Urinary bladder (tissue), 4 donors: ENCODE measurements around the gene SIAH2. TPM values are rescaled to one million over a fixed set of nuclear protein-coding genes. Genes with fewer than 3 reads are reported as not detected.

Experiments used
- DNase-seq: peaks from one replicate; pipeline ENCODE4 v3.0.0-alpha.2; 2015; ENCODE audit errors: extremely low spot score
- H3K27ac ChIP-seq: one replicate; pipeline ENCODE4 v1.5.1; 2013; ENCODE audit warnings: low read depth, mild to moderate bottlenecking, moderate library complexity
- H3K36me3 ChIP-seq: one replicate; pipeline ENCODE4 v1.6.1; 2013; ENCODE audit warnings: mild to moderate bottlenecking, moderate library complexity; ENCODE audit not compliant: insufficient read depth
- H3K4me1 ChIP-seq: one replicate; pipeline ENCODE4 v1.6.1; 2013; ENCODE audit warnings: mild to moderate bottlenecking, moderate library complexity; ENCODE audit not compliant: insufficient read depth
- H3K4me3 ChIP-seq: one replicate; pipeline ENCODE4 v1.5.1; 2013; ENCODE audit warnings: low read depth, low read length
- WGBS: extraction: QIAGEN DNeasy Blood & Tissue Kit; methylation state at CpG from one replicate; pipeline ENCODE4 v1.1.7; 2013; 5-methylcytosine and 5-hydroxymethylcytosine counted together
- polyA plus RNA-seq: library from polyadenylated mRNA; stranded (reverse); fragments of 200-250 nt; gene quantifications from one replicate; pipeline ENCODE4 v1.2.3, GENCODE V29; 2013
- total RNA-seq: library from RNA; depleted of rRNA; stranded (reverse); fragments of >200 nt; gene quantifications from one replicate; pipeline ENCODE4 v1.2.3, GENCODE V29; 2014
- donor health status: healthy with polysubstance abuse.
- donor health status: healthy.

The SIAH2 gene
- total and polyA plus RNA-seq, 2 donors = 27.4 to 28.2 TPM

DNA sequence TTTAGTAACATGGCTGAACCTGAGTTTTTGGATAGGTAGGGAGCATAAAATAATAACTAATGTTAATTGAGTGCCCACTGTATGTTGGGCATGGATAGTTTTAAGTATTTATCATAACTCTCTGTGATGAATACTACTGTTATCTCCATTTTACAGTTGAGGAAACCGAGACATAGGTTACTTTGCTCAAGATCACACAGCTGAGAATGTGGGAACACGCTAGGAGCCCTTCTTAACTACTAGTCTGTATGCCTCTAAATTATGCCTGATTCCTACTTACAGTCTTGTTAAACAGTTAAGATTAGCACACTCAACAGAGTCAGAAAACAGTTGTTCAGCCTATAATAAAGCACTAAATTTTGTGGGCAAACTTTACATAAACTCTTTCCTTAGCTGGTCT lies 2.0 kb upstream of the SIAH2 start:
- WGBS = 95% methylated on average over 2 of the region's 2 CpGs
- Histone ChIP-seq H3K4me1 (no peaks in the 10 kb centered on the region), H3K27ac (no peak overlapping the region), H3K4me3 (no peak overlapping the region), H3K36me3 (no peaks in the 10 kb centered on the region)
- DNase-seq = no peak

DNA sequence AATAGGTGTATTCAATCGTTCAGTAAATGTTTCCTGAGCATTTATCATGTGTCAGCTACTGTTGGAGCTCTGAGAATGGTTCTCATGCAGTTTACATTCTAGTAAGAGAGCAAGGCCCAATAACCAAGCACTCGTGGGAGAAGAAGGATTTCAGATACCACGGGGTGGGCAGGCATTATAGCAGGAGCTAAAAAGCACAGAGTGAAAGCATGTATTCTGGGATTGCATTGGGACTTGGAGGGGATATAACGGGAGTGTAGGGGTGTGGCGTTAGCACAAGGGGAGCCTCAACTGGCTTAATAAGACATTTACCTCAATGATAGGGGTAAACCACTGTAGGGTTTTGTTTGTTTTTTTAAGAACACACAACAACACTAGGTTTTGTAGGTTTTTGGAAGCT lies 1.6 kb upstream of the SIAH2 start:
- WGBS = 52% methylated on average over 5 of the region's 5 CpGs
- Histone ChIP-seq H3K4me3 (no peak overlapping the region), H3K36me3 (no peaks in the 10 kb centered on the region), H3K27ac (no peak overlapping the region), H3K4me1 (peaks cover 3% of the 10 kb centered on the region)
- no peak for DNase-seq

GRCh38 chr3:150763841-150764483 lies 993 bp upstream of the SIAH2 start:
- H3K36me3 ChIP-seq = peaks cover 1% of the 10 kb centered on the region
- DNase-seq = no peak
- peak overlapping the region; percentile 98 for H3K4me3 ChIP-seq
- 5% methylated on average over 27 of the region's 27 CpGs for WGBS
- peaks cover 5% of the 10 kb centered on the region for H3K4me1 ChIP-seq
- peak overlapping the region; percentile 99 for H3K27ac ChIP-seq

DNA sequence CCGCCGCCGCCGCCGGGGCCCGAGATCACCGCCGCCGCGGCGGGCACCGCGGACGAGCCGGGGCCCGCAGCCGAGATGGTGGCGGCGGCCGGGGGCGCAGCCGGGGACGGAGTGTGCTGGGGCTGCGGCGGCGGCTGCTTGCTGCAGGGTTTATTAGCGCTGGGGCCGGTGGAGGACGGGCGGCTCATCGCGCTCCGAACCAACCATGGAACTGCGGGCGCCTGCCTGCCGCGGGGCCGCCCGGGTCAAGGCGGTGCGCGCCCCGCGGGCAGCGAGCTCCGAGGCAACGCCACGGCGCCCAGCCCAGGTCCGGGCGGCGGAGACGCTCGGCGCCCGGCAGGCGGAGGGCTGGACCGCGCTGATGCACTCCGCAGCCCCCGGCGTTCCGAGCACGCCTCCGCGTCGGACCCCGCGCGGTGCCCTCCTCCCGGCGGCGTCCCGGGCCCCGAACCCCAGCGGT lies 277 bp downstream of the SIAH2 start:
- H3K4me3 ChIP-seq = peak overlapping the region; percentile 98
- peak overlapping the region; percentile 99 for H3K27ac ChIP-seq
- under 1% methylated on average over 76 of the region's 76 CpGs for WGBS
- H3K36me3 ChIP-seq = peaks cover 1% of the 10 kb centered on the region
- no peak for DNase-seq
- H3K4me1 ChIP-seq = peaks cover 5% of the 10 kb centered on the region

- no peak for DNase-seq
- Histone ChIP-seq H3K4me1 (peaks cover 5% of the 10 kb centered on the region), H3K27ac (peak overlapping the region; percentile 99), H3K36me3 (peaks cover 1% of the 10 kb centered on the region), H3K4me3 (peak overlapping the region; percentile 98)
- WGBS = under 1% methylated on average over 48 of the region's 48 CpGs
These were observed 923 bp downstream of the SIAH2 start for GRCh38 chr3:150761831-150762661.

GRCh38 chr3:150760431-150761200 lies 2.4 kb downstream of the SIAH2 start:
- DNase-seq = no peak
- no peak overlapping the region for H3K27ac ChIP-seq
- H3K4me3 ChIP-seq = peak overlapping the region; percentile 98
- peaks cover 5% of the 10 kb centered on the region for H3K4me1 ChIP-seq
- H3K36me3 ChIP-seq = peaks cover 1% of the 10 kb centered on the region
- WGBS = 54% methylated on average over 6 of the region's 6 CpGs

DNA sequence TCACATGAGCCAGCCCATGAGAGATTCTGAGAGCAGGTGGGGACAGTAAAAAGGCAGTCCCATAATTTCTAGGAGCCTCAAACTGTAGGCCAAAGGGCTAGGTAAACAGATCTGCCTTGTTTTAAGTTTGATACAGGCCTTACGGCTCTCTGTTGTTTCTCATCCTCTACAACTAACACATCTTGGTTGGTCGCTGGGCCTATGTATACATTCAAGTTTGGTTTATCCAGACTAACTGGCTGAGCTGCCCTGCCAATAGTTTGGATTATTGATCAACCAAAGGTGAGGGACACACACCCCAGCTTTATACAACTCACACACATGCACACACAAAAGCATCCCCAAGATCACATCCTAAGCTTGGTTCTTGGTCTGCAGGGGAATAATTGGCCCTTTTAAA lies 3.0 kb downstream of the SIAH2 start:
- Histone ChIP-seq H3K4me1 (peaks cover 5% of the 10 kb centered on the region), H3K27ac (no peak overlapping the region), H3K36me3 (peaks cover 1% of the 10 kb centered on the region), H3K4me3 (peak overlapping the region; percentile 98)
- no peak for DNase-seq
- WGBS = 68% methylated on average over 2 of the region's 2 CpGs

DNA sequence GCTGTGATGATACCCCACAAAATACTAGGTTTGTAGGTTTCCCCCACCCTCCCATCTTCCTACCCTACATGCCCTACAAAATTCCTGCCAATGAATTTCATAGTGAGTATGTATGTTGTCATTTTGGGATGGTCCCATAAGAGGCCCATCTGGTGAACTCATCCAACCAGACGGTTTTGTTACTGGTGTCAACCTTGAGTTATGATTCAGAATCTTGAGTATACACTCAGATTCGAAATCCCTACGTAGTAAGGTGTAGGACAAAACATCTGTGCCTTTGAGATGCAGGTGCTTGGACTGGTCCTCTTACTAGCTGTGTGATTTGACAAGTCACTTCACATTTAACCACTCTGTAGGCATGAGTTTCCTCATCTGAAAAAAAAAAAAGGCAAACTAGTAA lies 3.6 kb downstream of the SIAH2 start:
- Histone ChIP-seq H3K4me3 (no peak overlapping the region), H3K27ac (no peak overlapping the region), H3K36me3 (peaks cover 1% of the 10 kb centered on the region), H3K4me1 (peaks cover 5% of the 10 kb centered on the region)
- 80% methylated on average over 3 of the region's 3 CpGs for WGBS
- DNase-seq = no peak

- H3K4me3 ChIP-seq = no peak overlapping the region
- peaks cover 5% of the 10 kb centered on the region for H3K4me1 ChIP-seq
- no peak for DNase-seq
- H3K27ac ChIP-seq = no peak overlapping the region
- peaks cover 1% of the 10 kb centered on the region for H3K36me3 ChIP-seq
These were observed 5.2 kb downstream of the SIAH2 start for GRCh38 chr3:150757768-150758167.

- H3K4me1 ChIP-seq = peaks cover 5% of the 10 kb centered on the region
- H3K36me3 ChIP-seq = peaks cover 1% of the 10 kb centered on the region
- no peak overlapping the region for H3K27ac ChIP-seq
- WGBS = 51% methylated on average over 5 of the region's 5 CpGs
- no peak for DNase-seq
- no peak overlapping the region for H3K4me3 ChIP-seq
These were observed 5.6 kb downstream of the SIAH2 start for GRCh38 chr3:150757364-150757763.

- no peak for DNase-seq
- WGBS = 85% methylated on average over 4 of the region's 4 CpGs
- H3K36me3 ChIP-seq = peaks cover 1% of the 10 kb centered on the region
- H3K4me1 ChIP-seq = peaks cover 5% of the 10 kb centered on the region
- H3K4me3 ChIP-seq = no peak overlapping the region
- no peak overlapping the region for H3K27ac ChIP-seq
These were observed 6.4 kb downstream of the SIAH2 start for GRCh38 chr3:150756491-150757059.

GRCh38 chr3:150755902-150756301 lies 7.1 kb downstream of the SIAH2 start:
- Histone ChIP-seq H3K27ac (no peak overlapping the region), H3K4me1 (peaks cover 5% of the 10 kb centered on the region), H3K36me3 (peaks cover 1% of the 10 kb centered on the region), H3K4me3 (no peak overlapping the region)
- DNase-seq = no peak
- WGBS = 89% methylated on average over 3 of the region's 3 CpGs

- no peak overlapping the region for H3K27ac ChIP-seq
- no peak overlapping the region for H3K4me3 ChIP-seq
- 83% methylated on average over 3 of the region's 3 CpGs for WGBS
- H3K36me3 ChIP-seq = peaks cover 1% of the 10 kb centered on the region
- DNase-seq = no peak
- H3K4me1 ChIP-seq = peaks cover 5% of the 10 kb centered on the region
These were observed 8.1 kb downstream of the SIAH2 start for GRCh38 chr3:150754896-150755295.
